H1 (cell line): Measurements from ENCODE around the gene GNAL. TPM values are rescaled to one million over a fixed set of nuclear protein-coding genes. Genes with fewer than 3 reads are reported as not detected.

Experiments
- CTCF ChIA-PET: fragments of 300-600 bp; sonication (Branson Sonifier 250); formaldehyde crosslinking; loops from one replicate; lab custom pipeline; 2021; ENCODE audit not compliant: partially characterized antibody; lab: Charles Lee
- POLR2A ChIA-PET: fragments of 300-600 bp; sonication (Branson Sonifier 250); formaldehyde crosslinking; loops from one replicate; lab custom pipeline; 2021; ENCODE audit warnings: inconsistent platforms; ENCODE audit not compliant: partially characterized antibody; lab: Charles Lee
- DNase-seq, 2 experiments: peaks; one replicate each; pipeline versions ENCODE4 v3.0.0 to v3.0.0-alpha.2; 2010 to 2022; ENCODE audit warnings: low spot score in 2 of 2, low read depth in 1 of 2, mixed read lengths in 1 of 2
- FAIRE-seq: peaks from 2 replicates; lab custom pipeline; 2011; peaks lifted over from hg19 to GRCh38; lab: Jason Lieb, UNC
- H2AFZ ChIP-seq: 2 replicates; pipeline ENCODE4 v1.8.1; 2012; ENCODE audit warnings: low read length, inconsistent platforms
- H2AK5ac ChIP-seq: 2 replicates; pipeline ENCODE4 v1.6.1; 2013; ENCODE audit warnings: low read depth, low read length
- H2BK120ac ChIP-seq: replicated peaks from 2 replicates; pipeline ENCODE3; 2013; ENCODE audit warnings: low read depth, low read length, inconsistent platforms
- H2BK12ac ChIP-seq: 2 replicates; pipeline ENCODE4 v1.6.1; 2013; ENCODE audit warnings: low read depth, low read length
- H2BK15ac ChIP-seq: 2 replicates; pipeline ENCODE4 v1.6.1; 2013; ENCODE audit warnings: low read length
- H2BK20ac ChIP-seq: 2 replicates; pipeline ENCODE4 v1.6.1; 2013; ENCODE audit warnings: low read length
- H2BK5ac ChIP-seq: 2 replicates; pipeline ENCODE4 v1.6.1; 2013; ENCODE audit warnings: low read depth, low read length
- H3K14ac ChIP-seq: 2 replicates; pipeline ENCODE4 v1.6.1; 2013; ENCODE audit warnings: inconsistent platforms; ENCODE audit not compliant: insufficient read length
- H3K18ac ChIP-seq: 2 replicates; pipeline ENCODE4 v1.6.1; 2013; ENCODE audit warnings: low read length; ENCODE audit errors: extremely low read depth
- H3K23ac ChIP-seq: 2 replicates; pipeline ENCODE4 v1.6.1; 2013; ENCODE audit warnings: inconsistent platforms; ENCODE audit not compliant: insufficient read length
- H3K23me2 ChIP-seq: 2 replicates; pipeline ENCODE4 v1.6.1; 2013; ENCODE audit warnings: low read depth, low read length
- H3K27ac ChIP-seq: 2 replicates; pipeline ENCODE4 v1.6.1; 2011; ENCODE audit warnings: low read depth, low read length, inconsistent platforms
- H3K27me3 ChIP-seq, 4 experiments: replicated peaks in 1 of 4; 1 replicate in 1 of 4; 2 replicates in 3 of 4; pipeline versions ENCODE4 v1.6.1 to v1.8.1; 2011 to 2013; ENCODE audit warnings: low read length in 3 of 4, mild to moderate bottlenecking in 3 of 4, inconsistent platforms in 2 of 4, mixed read lengths in 2 of 4, moderate library complexity in 1 of 4; ENCODE audit not compliant: control insufficient read depth in 3 of 4, insufficient read depth in 3 of 4; ENCODE audit errors: extremely low read depth in 1 of 4
- H3K36me3 ChIP-seq, 4 experiments: 2 replicates each; pipeline versions ENCODE4 v1.6.1 to v1.8.1; 2011 to 2013; ENCODE audit warnings: mild to moderate bottlenecking in 4 of 4, low read length in 3 of 4, moderate library complexity in 2 of 4, control low read depth in 1 of 4, inconsistent platforms in 1 of 4; ENCODE audit not compliant: insufficient read depth in 4 of 4, control insufficient read depth in 2 of 4
- H3K4ac ChIP-seq: replicated peaks from 2 replicates; pipeline ENCODE3; 2013; ENCODE audit warnings: low read length, low read depth, mixed read lengths, inconsistent platforms; ENCODE audit not compliant: insufficient read length
- H3K4me1 ChIP-seq, 4 experiments: replicated peaks in 1 of 4; 1 replicate in 1 of 4; 2 replicates in 3 of 4; pipeline versions ENCODE4 v1.6.1 to v1.8.1; 2011 to 2013; ENCODE audit warnings: low read length in 3 of 4, inconsistent platforms in 2 of 4, mixed read lengths in 1 of 4; ENCODE audit not compliant: insufficient read depth in 4 of 4, control insufficient read depth in 3 of 4
- H3K4me2 ChIP-seq, 2 experiments: 2 replicates each; pipeline versions ENCODE4 v1.6.1 to v1.8.1; 2011 to 2013; ENCODE audit warnings: low read depth in 2 of 2, low read length in 2 of 2, control low read depth in 1 of 2, inconsistent platforms in 1 of 2, mild to moderate bottlenecking in 1 of 2; ENCODE audit not compliant: insufficient read depth in 1 of 2
- H3K4me3 ChIP-seq, 4 experiments: fragments of 200-600, 300-600 bp in 1 of 4; sonication (generic), shearing (Covaris generic), sonication (Bioruptor Twin) in 1 of 4; 2 replicates each; pipeline versions ENCODE4 v1.5.1 to v1.8.1; 2011 to 2016; ENCODE audit warnings: low read length in 4 of 4, low read depth in 3 of 4, control low read depth in 2 of 4, inconsistent platforms in 2 of 4, mild to moderate bottlenecking in 2 of 4, mixed read lengths in 1 of 4, moderate library complexity in 1 of 4; ENCODE audit not compliant: insufficient read depth in 2 of 4; ENCODE audit errors: extremely low read depth in 1 of 4
- H3K56ac ChIP-seq: replicated peaks from 2 replicates; pipeline ENCODE3; 2013; ENCODE audit warnings: low read depth, mild to moderate bottlenecking, mixed read lengths, low read length, inconsistent platforms; ENCODE audit not compliant: insufficient read length
- H3K79me1 ChIP-seq: 2 replicates; pipeline ENCODE4 v1.6.1; 2013; ENCODE audit warnings: low read depth, low read length, control low read depth
- H3K79me2 ChIP-seq, 2 experiments: 2 replicates each; pipeline versions ENCODE4 v1.6.1 to v1.8.1; 2012 to 2013; ENCODE audit warnings: low read length in 2 of 2, mild to moderate bottlenecking in 2 of 2, inconsistent platforms in 1 of 2; ENCODE audit not compliant: insufficient read depth in 2 of 2, control insufficient read depth in 1 of 2
- H3K9ac ChIP-seq, 4 experiments: replicated peaks in 1 of 4; 1 replicate in 1 of 4; 2 replicates in 3 of 4; pipeline versions ENCODE4 v1.6.1 to v1.8.1; 2011 to 2013; ENCODE audit warnings: low read depth in 3 of 4, low read length in 3 of 4, control low read depth in 2 of 4, mild to moderate bottlenecking in 2 of 4, moderate library complexity in 2 of 4, inconsistent platforms in 1 of 4; ENCODE audit errors: extremely low read depth in 1 of 4
- H3K9me3 ChIP-seq, 2 experiments: 2 replicates each; pipeline versions ENCODE4 v1.6.1 to v1.8.1; 2012 to 2013; ENCODE audit warnings: mild to moderate bottlenecking in 2 of 2, moderate library complexity in 2 of 2, control low read depth in 1 of 2, inconsistent platforms in 1 of 2, low read depth in 1 of 2, low read length in 1 of 2, mixed read lengths in 1 of 2; ENCODE audit not compliant: insufficient read depth in 2 of 2
- H4K20me1 ChIP-seq, 2 experiments: replicated peaks in 1 of 2; 2 replicates each; pipeline versions ENCODE3 to v1.8.1; 2011 to 2013; ENCODE audit warnings: inconsistent platforms in 2 of 2, low read length in 2 of 2, mild to moderate bottlenecking in 1 of 2; ENCODE audit not compliant: insufficient read depth in 2 of 2, control insufficient read depth in 1 of 2
- H4K5ac ChIP-seq: 2 replicates; pipeline ENCODE4 v1.6.1; 2013; ENCODE audit warnings: low read length, low read depth, mixed read lengths, inconsistent platforms; ENCODE audit not compliant: insufficient read length
- H4K8ac ChIP-seq: 2 replicates; pipeline ENCODE4 v1.8.0; 2013; ENCODE audit warnings: mild to moderate bottlenecking, moderate library complexity, low read length, inconsistent platforms; ENCODE audit not compliant: insufficient read depth; ENCODE audit errors: extremely low read depth
- H4K91ac ChIP-seq: replicated peaks from 2 replicates; pipeline ENCODE3; 2013; ENCODE audit warnings: low read length, mixed read lengths, inconsistent platforms; ENCODE audit not compliant: insufficient read length
- ASH2L ChIP-seq: fragments of 200-600, 300-600 bp; sonication (generic); IDR thresholded peaks from one replicate; pipeline ENCODE4 v1.7.1; 2017; ENCODE audit warnings: low read length
- BACH1 ChIP-seq: IDR thresholded peaks from 2 replicates; pipeline ENCODE4 v1.6.1; 2012; ENCODE audit warnings: low read length, improper control_type of control experiment
- CBX5 ChIP-seq: fragments of 300-800, 300-1000 bp; sonication (generic); IDR thresholded peaks from 2 replicates; pipeline ENCODE4 v1.7.1; 2016; ENCODE audit warnings: antibody characterized with exemption, low read length, low read depth
- CBX8 ChIP-seq: fragments of 300-800, 300-1000 bp; sonication (generic); IDR thresholded peaks from 2 replicates; pipeline ENCODE4 v1.7.1; 2016; ENCODE audit warnings: low read depth, low read length, borderline replicate concordance
- CEBPB ChIP-seq: IDR thresholded peaks from 2 replicates; pipeline ENCODE4 v1.6.1; 2012; ENCODE audit warnings: low read depth, low read length
- EP300 ChIP-seq, 2 experiments: IDR thresholded peaks; 1 replicate in 1 of 2; 2 replicates in 1 of 2; pipeline ENCODE4 v1.6.1; 2011 to 2012; ENCODE audit warnings: low read depth in 2 of 2, low read length in 2 of 2, mild to moderate bottlenecking in 2 of 2, borderline replicate concordance in 1 of 2, inconsistent platforms in 1 of 2, moderate library complexity in 1 of 2
- HDAC6 ChIP-seq: IDR thresholded peaks from one replicate; pipeline ENCODE4 v1.7.1; 2012; ENCODE audit warnings: low read depth, mild to moderate bottlenecking, inconsistent platforms, low read length, moderate library complexity
- MAFK ChIP-seq: IDR thresholded peaks from 2 replicates; pipeline ENCODE4 v1.6.1; 2012; ENCODE audit warnings: low read depth, mild to moderate bottlenecking, improper control_type of control experiment, low read length
- MAX ChIP-seq: IDR thresholded peaks from 2 replicates; pipeline ENCODE4 v1.6.1; 2012; ENCODE audit warnings: inconsistent platforms
- NRF1 ChIP-seq: IDR thresholded peaks from 2 replicates; pipeline ENCODE4 v1.6.1; 2011; ENCODE audit warnings: mild to moderate bottlenecking, low read depth, low read length, improper control_type of control experiment
- POLR2AphosphoS5 ChIP-seq: IDR thresholded peaks from 2 replicates; pipeline ENCODE4 v1.6.1; 2011; ENCODE audit warnings: low read depth, low read length
- RNF2 ChIP-seq: fragments of 200-900, 300-1000 bp; sonication (generic); IDR thresholded peaks from 2 replicates; pipeline ENCODE4 v1.7.1; 2016; ENCODE audit warnings: borderline replicate concordance, low read depth, mild to moderate bottlenecking, antibody characterized with exemption, low read length; ENCODE audit not compliant: poor library complexity, severe bottlenecking; ENCODE audit errors: missing control alignments
- RXRA ChIP-seq: IDR thresholded peaks from 2 replicates; pipeline ENCODE4 v1.6.1; 2011; ENCODE audit warnings: low read depth, mild to moderate bottlenecking, low read length, moderate library complexity; ENCODE audit not compliant: insufficient read depth
- SIX5 ChIP-seq: IDR thresholded peaks from 2 replicates; pipeline ENCODE4 v1.6.1; 2011; ENCODE audit warnings: mild to moderate bottlenecking, low read depth, low read length
- SRF ChIP-seq: IDR thresholded peaks from 2 replicates; pipeline ENCODE4 v1.6.1; 2011; ENCODE audit warnings: mild to moderate bottlenecking, low read depth, low read length, moderate library complexity
- WGBS, 2 experiments: shearing (Covaris generic) in 1 of 2; methylation state at CpG; one replicate each; pipeline versions ENCODE4 v1.1.6 to v1.1.7; 2013 to 2015; ENCODE audit warnings: low lambda C conversion rate in 2 of 2, mixed read lengths in 2 of 2, inconsistent platforms in 1 of 2, low coverage in 1 of 2, missing lambda C conversion rate in 1 of 2; ENCODE audit not compliant: insufficient replicate concordance in 2 of 2, insufficient coverage in 1 of 2, insufficient read length in 1 of 2; ENCODE audit errors: extremely low coverage in 1 of 2, missing lambda C conversion rate in 1 of 2; 5-methylcytosine and 5-hydroxymethylcytosine counted together
- polyA plus RNA-seq, 7 experiments: library from polyadenylated mRNA; depleted of rRNA in 3 of 7; stranded (reverse) in 5 of 7; unstranded in 2 of 7; fragments of >200 nt in 5 of 7; fragments of 200-250 nt in 2 of 7; gene quantifications; 1 replicate in 5 of 7; 2 replicates in 1 of 7; 4 replicates in 1 of 7; pipeline versions ENCODE4 v1.2.1 to v1.2.3, GENCODE V29; 2011 to 2013; ENCODE audit warnings: missing spikeins in 2 of 7, mixed read lengths in 2 of 7
- total RNA-seq: library from RNA; stranded (reverse); fragmentation: NEBNext Ultra II Directional; extraction: Animal tissue kit (Norgen Biotek cat#: 25700); gene quantifications from 2 replicates; pipeline ENCODE4 v1.2.1, GENCODE V29; 2021

Gene GNAL
- total and polyA plus RNA-seq, 2 of the 8 experiments (the other 6 are each of a cell fraction or from before 2014, with no cell fraction given): 13.2 to 18.3 TPM

GRCh38 chr18:11700876-11701275 is 11.8 kb downstream of the GNAL start:
- no peaks in the 10 kb centered on the region for H4K20me1 ChIP-seq
- H3K4me2 ChIP-seq: no peak overlapping the region
- H3K79me2 ChIP-seq: no peaks in the 10 kb centered on the region
- FAIRE-seq: no peak
- H3K9me3 ChIP-seq: no peaks in the 10 kb centered on the region
- H3K27me3 ChIP-seq: no peaks in the 10 kb centered on the region
- no peak overlapping the region for H4K8ac ChIP-seq
- no peak overlapping the region for H2BK120ac ChIP-seq
- H2BK20ac ChIP-seq: no peak overlapping the region
- 94% methylated on average over 6 of the region's 6 CpGs; no CpG with 5 or more reads in 1 of the 2 experiments for WGBS, 2 experiments
- no peak overlapping the region for H2AFZ ChIP-seq
- no peak overlapping the region for H2AK5ac ChIP-seq
- H3K36me3 ChIP-seq: no peaks in the 10 kb centered on the region
- H2BK5ac ChIP-seq: no peak overlapping the region
- H3K79me1 ChIP-seq: no peaks in the 10 kb centered on the region
- no peak overlapping the region for H4K5ac ChIP-seq
- H2BK15ac ChIP-seq: no peak overlapping the region
- no peak overlapping the region for H3K56ac ChIP-seq
- H3K23ac ChIP-seq: no peak overlapping the region
- no peak overlapping the region for H3K18ac ChIP-seq
- no peaks in the 10 kb centered on the region for H3K4me1 ChIP-seq
- peaks cover 2% of the 10 kb centered on the region; the same call in 1 of the 2 replicates for H3K23me2 ChIP-seq
- ChIA-PET POLR2A (no interaction called here), CTCF (interaction anchor here (0.7 to 1.8 kb wide), 3 partner anchors 11 to 98 kb away, joined by 3 to 8 read pairs (median 6); no protein-coding TSS in a partner anchor)
- no peak overlapping the region for H2BK12ac ChIP-seq
- H3K14ac ChIP-seq: no peak overlapping the region
- no peak for DNase-seq
- no peak overlapping the region for H3K9ac ChIP-seq
- no peak overlapping the region for H3K4me3 ChIP-seq
- H4K91ac ChIP-seq: no peak overlapping the region
- no peak overlapping the region for H3K4ac ChIP-seq
- H3K27ac ChIP-seq: no peak overlapping the region
- TF ChIP-seq ASH2L: no peak
- TF ChIP-seq RNF2: no peak
- TF ChIP-seq SIX5: no peak
- TF ChIP-seq CBX5: no peak
- TF ChIP-seq CBX8: no peak
- no peak for TF ChIP-seq MAFK
- TF ChIP-seq EP300 (IDR thresholded peaks at IDR 0.05; ENCODE audit: borderline replicate concordance in 1 of 2, low read depth in 2 of 2, low read length in 2 of 2): no peak
- no peak for TF ChIP-seq HDAC6
- TF ChIP-seq NRF1: no peak
- no peak for TF ChIP-seq RXRA
- TF ChIP-seq CEBPB: no peak
- TF ChIP-seq BACH1: no peak
- TF ChIP-seq POLR2AphosphoS5: no peak
- TF ChIP-seq MAX: no peak
- no peak for TF ChIP-seq SRF
